Adipose tissue (tissue), 3 donors: ENCODE results near the gene S100A14. TPM values are rescaled to one million over a fixed set of nuclear protein-coding genes. Genes with fewer than 3 reads are reported as not detected.
"Not testable (repeated sequence)": the region's sequence is repeated elsewhere in the genome, so short reads cannot be mapped to it uniquely, and the experiment has no call there.

Source experiments
- H3K27ac ChIP-seq: one replicate; pipeline ENCODE4 v1.5.1; 2013; ENCODE audit warnings: low read depth, low read length
- WGBS, 3 donors: extraction: QIAGEN DNeasy Blood & Tissue Kit; methylation state at CpG; one replicate each; pipeline ENCODE4 v1.1.7; 2013; 5-methylcytosine and 5-hydroxymethylcytosine counted together
- polyA plus RNA-seq, 3 donors: library from polyadenylated mRNA; stranded (reverse); fragments of 200-250 nt; gene quantifications; one replicate each; pipeline ENCODE4 v1.2.3, GENCODE V29; 2013
- donor health status: healthy with polysubstance abuse.
- donor health status: Bipolar disorder and iron deficiency.
- donor health status: healthy.

The S100A14 gene
- polyA plus RNA-seq, 3 donors = 1.6 to 12.9 (median 9.7) TPM

GRCh38 chr1:153642161-153642560 is 26.0 kb upstream of the S100A14 start:
- WGBS, 3 donors = 85 to 88% (median 85%) methylated on average over 11 of the region's 11 CpGs
- H3K27ac ChIP-seq = no peak overlapping the region

GRCh38 chr1:153640861-153641260 is 24.7 kb upstream of the S100A14 start:
- WGBS, 3 donors = 59 to 79% (median 72%) methylated on average over 6 of the region's 6 CpGs
- H3K27ac ChIP-seq = no peak overlapping the region

- not testable (repeated sequence) for H3K27ac ChIP-seq
- 98 to 100% (median 99%) methylated on average over 5 of the region's 5 CpGs for WGBS, 3 donors
These were observed 24.1 kb upstream of the S100A14 start for GRCh38 chr1:153640213-153640612.

GRCh38 chr1:153639280-153639679 is 23.2 kb upstream of the S100A14 start:
- 83 to 91% (median 86%) methylated on average over 3 of the region's 3 CpGs for WGBS, 3 donors
- H3K27ac ChIP-seq = no peak overlapping the region

GRCh38 chr1:153638261-153638660 is 22.1 kb upstream of the S100A14 start:
- WGBS, 3 donors = 26 to 79% (median 77%) methylated on average over 6 of the region's 6 CpGs
- no peak overlapping the region for H3K27ac ChIP-seq

- H3K27ac ChIP-seq = no peak overlapping the region
- 91 to 97% (median 93%) methylated on average over 9 of the region's 9 CpGs for WGBS, 3 donors
These were observed 20.2 kb upstream of the S100A14 start for GRCh38 chr1:153636312-153636711.

GRCh38 chr1:153635872-153636271 is 19.7 kb upstream of the S100A14 start:
- H3K27ac ChIP-seq = no peak overlapping the region
- WGBS, 3 donors = 71 to 89% (median 89%) methylated on average over 7 of the region's 7 CpGs

GRCh38 chr1:153633754-153634665 is 17.9 kb upstream of the S100A14 start, which contains the start of gene CHTOP:
CHTOP (plus strand) TSS chr1:153634066; CDS start chr1:153636589, 2,523 bp downstream.
- 1 to 2% (median 2%) methylated on average over 65 of the region's 65 CpGs for WGBS, 3 donors
- H3K27ac ChIP-seq = peak within 1 kb of the TSS; percentile 63

- WGBS, 3 donors = 43 to 47% (median 44%) methylated on average over 18 of the region's 18 CpGs
- H3K27ac ChIP-seq = no peak overlapping the region
These were observed 17.1 kb upstream of the S100A14 start for GRCh38 chr1:153633161-153633753.

- WGBS, 3 donors = 77 to 81% (median 78%) methylated on average over 10 of the region's 10 CpGs
- H3K27ac ChIP-seq = no peak overlapping the region
These were observed 15.2 kb upstream of the S100A14 start for GRCh38 chr1:153631047-153632022.

GRCh38 chr1:153630384-153630783 is 14.3 kb upstream of the S100A14 start:
- no peak overlapping the region for H3K27ac ChIP-seq
- WGBS, 3 donors = 83 to 92% (median 91%) methylated on average over 7 of the region's 7 CpGs

GRCh38 chr1:153629971-153630370 is 13.8 kb upstream of the S100A14 start:
- 100% methylated on average over 1 of the region's 1 CpG for WGBS, 3 donors

GRCh38 chr1:153629343-153629665 is 13.2 kb upstream of the S100A14 start:
- no peak overlapping the region for H3K27ac ChIP-seq
- whole genome bisulfite sequencing, 3 donors = 79 to 88% (median 87%) methylated on average over 5 of the region's 5 CpGs

More at GRCh38 chr1:153629971-153630370, 13.8 kb upstream of the S100A14 start:
- no peak overlapping the region for H3K27ac ChIP-seq

- 72 to 86% (median 74%) methylated on average over 6 of the region's 6 CpGs for WGBS, 3 donors
- no peak overlapping the region for H3K27ac ChIP-seq
These were observed 12.7 kb upstream of the S100A14 start for GRCh38 chr1:153628638-153629342.

- WGBS, 3 donors = 55 to 65% (median 64%) methylated on average over 10 of the region's 10 CpGs
- H3K27ac ChIP-seq = no peak within 1 kb of the TSS
These were observed 11.8 kb upstream of the S100A14 start, which contains the start of gene S100A1 for GRCh38 chr1:153627715-153628626. S100A1 (plus strand) TSS chr1:153628434; CDS start chr1:153630522, 2,088 bp downstream.

- WGBS, 3 donors = 9 to 19% (median 11%) methylated on average over 27 to 28 of the region's 28 CpGs
- peak within 1 kb of the TSS; percentile 7 for H3K27ac ChIP-seq
These were observed 11.0 kb upstream of the S100A14 start, which contains the start of gene S100A13 for GRCh38 chr1:153626904-153627714. S100A13 (minus strand) TSS chr1:153627505; CDS start chr1:153626472, 1,033 bp downstream.
